Skeletal muscle tissue (tissue), 4 donors: Measurements from ENCODE around the gene F2RL2. TPM values are rescaled to one million over a fixed set of nuclear protein-coding genes. Genes with fewer than 3 reads are reported as not detected.

Experiments
- H3K27ac ChIP-seq: one replicate; pipeline ENCODE4 v1.7.0; 2013; ENCODE audit warnings: mild to moderate bottlenecking, low read depth, low read length, inconsistent platforms
- H3K27me3 ChIP-seq, 3 donors: one replicate each; pipeline ENCODE4 v1.7.0; 2013; ENCODE audit warnings: low read length in 3 of 3; ENCODE audit not compliant: control insufficient read depth in 3 of 3, insufficient read depth in 3 of 3
- H3K36me3 ChIP-seq, 3 donors: one replicate each; pipeline ENCODE4 v1.7.0; 2013; ENCODE audit warnings: low read length in 3 of 3; ENCODE audit not compliant: control insufficient read depth in 3 of 3, insufficient read depth in 3 of 3
- H3K4me1 ChIP-seq, 3 donors: one replicate each; pipeline ENCODE4 v1.7.0; 2013; ENCODE audit warnings: low read length in 3 of 3, mild to moderate bottlenecking in 3 of 3; ENCODE audit not compliant: control insufficient read depth in 3 of 3, insufficient read depth in 3 of 3
- H3K4me3 ChIP-seq, 3 donors: one replicate each; pipeline ENCODE4 v1.7.0; 2013; ENCODE audit warnings: low read length in 3 of 3
- H3K9ac ChIP-seq, 3 donors: one replicate each; pipeline ENCODE4 v1.7.0; 2013; ENCODE audit warnings: low read length in 3 of 3, mild to moderate bottlenecking in 3 of 3, moderate library complexity in 2 of 3, low read depth in 1 of 3
- H3K9me3 ChIP-seq, 3 donors: one replicate each; pipeline ENCODE4 v1.7.0; 2013; ENCODE audit warnings: low read length in 3 of 3; ENCODE audit not compliant: control insufficient read depth in 3 of 3
- total RNA-seq: library from RNA; depleted of rRNA; stranded (reverse); fragments of >200 nt; gene quantifications from one replicate; pipeline ENCODE4 v1.2.3, GENCODE V29; 2014
- donor health status: Osteomylitis.

F2RL2 gene
- total RNA-seq, 1 donor from 2014 or later: under 0.01 TPM

- H3K9ac ChIP-seq: no peak overlapping the region
- no peak overlapping the region for H3K27ac ChIP-seq
- H3K9me3 ChIP-seq: no peaks in the 10 kb centered on the region
- H3K4me1 ChIP-seq: no peaks in the 10 kb centered on the region
- H3K36me3 ChIP-seq: no peaks in the 10 kb centered on the region
- no peaks in the 10 kb centered on the region for H3K27me3 ChIP-seq
- H3K4me3 ChIP-seq: no peak overlapping the region
Observed at GRCh38 chr5:76576996-76577395, 46.2 kb downstream of the F2RL2 start.

GRCh38 chr5:76576450-76576849 lies 46.8 kb downstream of the F2RL2 start:
- Histone ChIP-seq H3K36me3 (no peaks in the 10 kb centered on the region), H3K9ac (no peak overlapping the region), H3K9me3 (no peaks in the 10 kb centered on the region), H3K27ac (no peak overlapping the region), H3K4me1 (no peaks in the 10 kb centered on the region), H3K27me3 (no peaks in the 10 kb centered on the region), H3K4me3 (no peak overlapping the region)

- Histone ChIP-seq H3K4me3 (no peak overlapping the region), H3K9me3 (no peaks in the 10 kb centered on the region), H3K27me3 (no peaks in the 10 kb centered on the region), H3K36me3 (no peaks in the 10 kb centered on the region), H3K27ac (no peak overlapping the region), H3K9ac (no peak overlapping the region), H3K4me1 (no peaks in the 10 kb centered on the region)
Observed at GRCh38 chr5:76571559-76571958, 51.6 kb downstream of the F2RL2 start.

- H3K4me3 ChIP-seq: no peak overlapping the region
- no peaks in the 10 kb centered on the region for H3K27me3 ChIP-seq
- no peaks in the 10 kb centered on the region for H3K36me3 ChIP-seq
- H3K4me1 ChIP-seq: no peaks in the 10 kb centered on the region
- no peak overlapping the region for H3K27ac ChIP-seq
- no peak overlapping the region for H3K9ac ChIP-seq
- no peaks in the 10 kb centered on the region for H3K9me3 ChIP-seq
Observed at GRCh38 chr5:76570153-76570552, 53.0 kb downstream of the F2RL2 start.

Other genes starting within 250 kb of the F2RL2 start
- 11.5 TPM for gene IQGAP2, start 220.1 kb downstream of the F2RL2 start, total RNA-seq
- 13.0 TPM for gene F2R, start 92.7 kb upstream of the F2RL2 start, total RNA-seq
- gene F2RL1, start 195.6 kb upstream of the F2RL2 start, total RNA-seq: 0.52 TPM
- gene S100Z, start 226.6 kb upstream of the F2RL2 start, total RNA-seq: not detected